ENCODE data around the gene USP5. TPM values are rescaled to one million over a fixed set of nuclear protein-coding genes. Genes with fewer than 3 reads are reported as not detected.

USP5 gene
- total RNA-seq, 1 donor from 2014 or later, result 138 TPM

GRCh38 chr12:6909421-6910145 is 57.6 kb downstream of the USP5 start:
- intact Hi-C loops (cut with micrococcal nuclease), result no loop called here

- intact Hi-C loops (cut with micrococcal nuclease), result no loop called here
These were observed 60.4 kb downstream of the USP5 start for GRCh38 chr12:6912164-6912935.

DNA sequence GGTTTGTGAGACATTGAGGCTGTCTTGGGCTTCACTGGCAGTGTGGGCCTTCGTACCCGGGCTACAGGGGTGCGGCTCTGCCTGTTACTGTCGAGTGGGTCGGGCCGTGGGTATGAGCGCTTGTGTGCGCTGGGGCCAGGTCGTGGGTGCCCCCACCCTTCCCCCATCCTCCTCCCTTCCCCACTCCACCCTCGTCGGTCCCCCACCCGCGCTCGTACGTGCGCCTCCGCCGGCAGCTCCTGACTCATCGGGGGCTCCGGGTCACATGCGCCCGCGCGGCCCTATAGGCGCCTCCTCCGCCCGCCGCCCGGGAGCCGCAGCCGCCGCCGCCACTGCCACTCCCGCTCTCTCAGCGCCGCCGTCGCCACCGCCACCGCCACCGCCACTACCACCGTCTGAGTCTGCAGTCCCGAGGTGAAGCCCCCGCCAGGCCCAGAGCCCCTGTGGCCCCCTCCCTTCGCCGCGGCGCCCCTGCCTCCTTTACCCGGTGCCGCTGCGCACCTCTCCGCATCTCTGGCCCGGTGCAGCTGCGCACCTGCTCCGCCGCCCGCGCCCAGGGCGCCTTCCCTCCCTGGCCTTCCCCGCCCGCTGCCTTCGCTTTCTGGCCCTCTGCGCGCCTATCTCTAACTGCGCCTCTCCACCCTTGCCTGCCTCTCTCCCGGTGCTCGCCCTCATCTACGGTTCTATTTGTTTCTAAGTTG is 62.4 kb downstream of the USP5 start, which contains the start of gene ENO2:
Gene ENO2 (plus strand): TSS at position 335 of the 701 bp plus-strand sequence. CDS start 1,253 bp downstream, outside the sequence.
- intact Hi-C loops (cut with micrococcal nuclease), result loop anchor here (1.0 kb wide), 3 partner anchors 10 to 41 kb away; partner anchors contain the start of genes LRRC23 and SPSB2

DNA sequence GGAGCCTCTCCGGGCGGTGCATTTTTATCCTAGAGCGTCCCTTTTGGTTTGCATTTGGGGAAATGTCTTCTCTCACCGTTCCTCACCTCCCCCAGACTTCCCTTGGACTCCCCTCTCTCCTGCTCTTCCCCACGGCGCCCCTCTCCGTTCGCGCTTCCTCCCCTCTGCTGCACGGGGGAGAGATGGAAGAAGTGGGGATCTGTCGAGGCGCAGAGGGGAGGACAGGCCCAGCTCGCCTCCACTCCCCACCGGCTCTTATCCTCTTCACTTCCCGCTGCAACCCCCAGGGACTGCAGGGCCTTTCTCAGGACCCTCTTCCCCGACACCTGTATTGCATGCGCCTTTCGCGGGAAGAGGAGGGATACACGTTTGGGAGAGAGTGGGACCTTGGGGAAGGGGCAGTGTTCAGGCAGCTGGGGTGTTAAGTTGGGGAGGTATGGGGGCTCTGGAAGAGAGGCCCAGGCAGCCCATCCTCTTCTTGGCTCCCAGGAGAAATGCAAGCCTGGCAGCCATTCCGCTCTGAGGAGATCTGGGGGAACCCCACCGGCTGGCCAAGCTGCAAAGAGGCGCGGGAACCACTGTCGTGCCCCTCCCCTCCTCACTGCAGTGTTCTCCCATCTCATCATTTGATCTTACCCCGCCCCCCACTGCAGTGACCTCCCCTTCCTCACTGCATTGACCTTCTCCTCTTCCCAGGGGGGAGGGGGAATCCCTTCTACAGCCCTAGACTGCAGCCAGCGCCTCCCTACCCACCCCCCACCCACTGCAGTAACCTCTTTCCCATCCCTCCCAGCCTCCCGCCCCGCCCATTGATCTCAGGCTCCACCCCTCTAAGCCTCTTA is 63.2 kb downstream of the USP5 start:
- intact Hi-C loops (cut with micrococcal nuclease), result loop anchor here (1.0 kb wide), 3 partner anchors 11 to 42 kb away; partner anchors contain the start of genes LRRC23 and SPSB2

- intact Hi-C loops (cut with micrococcal nuclease), result no loop called here
These were observed 63.9 kb downstream of the USP5 start for GRCh38 chr12:6915789-6916285.

Other genes starting within 250 kb of the USP5 start
- 257 and 265 TPM in 2 replicates for gene CHD4, start 244.8 kb upstream of the USP5 start, total RNA-seq
- gene LPAR5, start 216.2 kb upstream of the USP5 start, total RNA-seq, result 6.2 and 6.7 TPM in 2 replicates
- gene ACRBP, start 204.7 kb upstream of the USP5 start, total RNA-seq, result 1.5 and 1.7 TPM in 2 replicates
- gene ING4, start 189.0 kb upstream of the USP5 start, total RNA-seq, result 20.7 and 21.3 TPM in 2 replicates
- gene ZNF384, start 162.8 kb upstream of the USP5 start, total RNA-seq, result 86.1 and 91.5 TPM in 2 replicates
- not detected in 2 replicates for gene PIANP, start 151.3 kb upstream of the USP5 start, total RNA-seq
- gene COPS7A, start 128.1 kb upstream of the USP5 start, total RNA-seq, result 23.5 and 26.6 TPM in 2 replicates
- gene MLF2, start 99.0 kb upstream of the USP5 start, total RNA-seq, result 92.7 and 94.4 TPM in 2 replicates
- gene PTMS, start 85.8 kb upstream of the USP5 start, total RNA-seq, result 95.4 and 98.5 TPM in 2 replicates
- gene LAG3, start 79.6 kb upstream of the USP5 start, total RNA-seq, result 11.8 and 12.2 TPM in 2 replicates
- 226 and 232 TPM in 2 replicates for gene CD4, start 62.6 kb upstream of the USP5 start, total RNA-seq
- gene GPR162, start 30.3 kb upstream of the USP5 start, total RNA-seq, result 0.18 and 0.32 TPM in 2 replicates
- 0.73 and 1.3 TPM in 2 replicates for gene P3H3, start 23.7 kb upstream of the USP5 start, total RNA-seq
- gene GNB3, start 11.2 kb upstream of the USP5 start, total RNA-seq, result 0.39 and 0.43 TPM in 2 replicates
- gene CDCA3, start 864 bp upstream of the USP5 start, total RNA-seq, result 77.3 and 78.4 TPM in 2 replicates
- gene TPI1, start 15.4 kb downstream of the USP5 start, total RNA-seq, result 1,157 and 1,161 TPM in 2 replicates
- gene SPSB2, start 21.2 kb downstream of the USP5 start, total RNA-seq, result 14.0 and 14.6 TPM in 2 replicates
- 4.7 and 5.0 TPM in 2 replicates for gene LRRC23, start 52.7 kb downstream of the USP5 start, total RNA-seq
- gene ENO2, start 62.4 kb downstream of the USP5 start, total RNA-seq, result 114 and 120 TPM in 2 replicates
- 35.9 and 37.0 TPM in 2 replicates for gene ATN1, start 75.8 kb downstream of the USP5 start, total RNA-seq
- gene RNU7-1, start 91.7 kb downstream of the USP5 start, total RNA-seq, result not detected in 2 replicates
- 135 and 161 TPM in 2 replicates for gene C12orf57, start 91.9 kb downstream of the USP5 start, total RNA-seq
- gene PTPN6, start 99.2 kb downstream of the USP5 start, total RNA-seq, result 255 and 267 TPM in 2 replicates
- gene PHB2, start 118.5 kb downstream of the USP5 start, total RNA-seq, result 242 and 243 TPM in 2 replicates
- gene EMG1, start 118.8 kb downstream of the USP5 start, total RNA-seq, result 67.4 and 69.6 TPM in 2 replicates
- gene LPCAT3, start 166.3 kb downstream of the USP5 start, total RNA-seq, result 32.7 and 33.3 TPM in 2 replicates
- gene C1S, start 208.6 kb downstream of the USP5 start, total RNA-seq, result 2.2 TPM in 2 replicates
- 2.6 and 4.0 TPM in 2 replicates for gene C1R, start 240.3 kb downstream of the USP5 start, total RNA-seq